Fibroblast of the conjunctiva (primary cell): ENCODE results near the gene KCNH8.
A peak's percentile ranks its signal among the peaks of the same experiment; 100 is the strongest.

Source experiments
- DNase-seq: peaks from one replicate; pipeline ENCODE4 v3.0.0-alpha.2; 2010; ENCODE audit warnings: low read depth

KCNH8 gene

DNA sequence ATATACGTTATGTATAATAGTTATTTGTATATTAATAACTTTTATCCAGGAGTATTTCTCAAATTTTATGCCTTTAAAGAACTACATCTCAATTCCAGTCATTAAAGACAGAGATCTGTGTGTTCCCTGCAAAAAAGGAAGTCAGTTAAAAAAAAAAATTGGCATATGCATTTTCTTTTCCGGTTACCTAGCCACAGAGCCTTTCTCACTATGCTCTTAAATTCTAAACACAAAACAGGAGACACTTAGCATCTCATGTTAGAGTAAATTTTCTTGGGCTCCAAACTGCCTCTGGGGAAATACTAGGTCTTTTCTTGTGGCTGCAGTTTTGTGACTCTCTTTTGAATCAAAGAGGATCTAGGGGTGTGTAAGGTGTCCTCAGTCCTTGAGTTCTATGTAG, 105.9 kb downstream of the KCNH8 start:
- no peak for DNase-seq

DNA sequence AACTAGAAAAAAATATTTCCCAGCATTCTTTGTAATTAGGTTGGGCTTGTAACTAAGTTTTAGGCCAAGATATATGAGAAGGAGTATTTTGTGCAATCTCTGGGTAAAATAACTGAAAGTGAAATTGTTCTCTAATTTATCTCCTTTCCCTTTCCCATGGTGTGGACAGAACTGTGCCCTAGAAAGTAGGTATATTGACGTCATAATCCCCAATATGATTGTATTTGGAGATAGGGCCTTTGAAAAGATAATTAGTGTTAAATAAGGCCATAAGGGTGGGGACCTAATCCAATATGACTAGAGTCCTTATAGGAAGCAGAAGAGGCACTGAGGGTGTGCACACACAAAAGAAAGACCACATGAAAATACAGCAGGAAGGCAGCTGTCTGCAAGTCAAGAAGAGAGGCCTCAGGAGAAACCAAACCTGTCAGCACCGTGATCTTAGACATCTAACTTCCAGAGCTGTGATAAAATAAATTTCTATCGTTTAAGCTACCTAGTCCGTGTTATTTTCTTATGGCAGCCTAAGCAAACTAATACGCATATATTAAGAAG, 106.6 kb downstream of the KCNH8 start:
- no peak for DNase-seq

DNA sequence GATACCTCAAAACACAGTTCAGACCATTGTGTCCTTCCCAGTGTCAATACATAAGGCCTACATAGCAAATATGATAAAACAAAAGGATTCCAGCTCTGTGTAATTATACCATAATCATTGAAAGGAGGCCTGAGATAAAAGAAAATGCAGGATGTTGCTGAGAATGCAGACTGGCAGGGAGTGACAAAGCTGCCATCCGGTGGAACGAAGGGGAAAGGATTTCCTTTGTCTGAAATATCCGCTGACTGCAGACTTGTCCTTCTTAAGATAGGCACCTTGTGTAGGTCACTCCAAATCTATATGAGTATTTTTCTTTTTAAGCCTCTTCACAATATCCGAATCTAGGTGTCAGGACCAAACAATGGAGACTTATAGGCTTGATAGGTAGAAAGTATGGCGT, 108.0 kb downstream of the KCNH8 start:
- DNase-seq = no peak

DNA sequence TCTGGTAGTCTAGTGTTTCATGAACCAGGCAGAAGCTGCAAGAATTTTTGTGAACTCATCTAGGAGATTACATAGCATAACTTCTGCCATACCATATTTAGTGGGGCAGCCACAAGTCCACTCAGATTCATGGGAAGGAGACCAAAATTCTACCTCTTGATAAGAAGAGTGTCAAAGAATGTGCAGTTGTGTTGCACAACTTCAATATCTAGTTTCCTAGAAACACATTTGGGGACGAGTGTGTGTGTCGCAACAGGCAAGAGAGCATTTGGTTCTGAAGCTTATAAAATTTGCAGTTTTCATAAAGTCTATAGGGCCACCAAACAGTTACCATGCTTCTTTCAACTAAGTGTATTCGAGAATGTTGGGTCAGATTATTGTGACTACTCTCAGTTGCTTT, 115.3 kb downstream of the KCNH8 start:
- DNase-seq = no peak

DNA sequence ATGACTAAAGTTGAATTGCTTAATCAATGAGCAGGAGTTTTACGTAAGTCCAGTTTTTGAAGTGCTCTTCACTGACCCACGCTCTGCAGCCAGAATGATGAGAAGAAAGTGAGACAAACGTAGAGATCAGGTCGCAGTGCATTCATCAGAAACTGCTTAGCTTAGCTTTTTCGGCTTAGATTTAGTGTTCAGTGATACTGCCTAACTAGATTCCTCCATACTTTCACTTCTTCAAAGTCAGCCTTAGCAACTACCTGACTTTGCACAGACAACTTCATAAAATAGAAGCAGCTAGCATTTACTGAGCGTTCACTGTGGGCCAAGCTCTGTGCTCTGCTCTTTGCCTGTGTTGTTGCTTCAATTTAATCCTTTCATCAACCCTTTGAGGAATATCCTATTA, 116.1 kb downstream of the KCNH8 start:
- DNase-seq = no peak

DNA sequence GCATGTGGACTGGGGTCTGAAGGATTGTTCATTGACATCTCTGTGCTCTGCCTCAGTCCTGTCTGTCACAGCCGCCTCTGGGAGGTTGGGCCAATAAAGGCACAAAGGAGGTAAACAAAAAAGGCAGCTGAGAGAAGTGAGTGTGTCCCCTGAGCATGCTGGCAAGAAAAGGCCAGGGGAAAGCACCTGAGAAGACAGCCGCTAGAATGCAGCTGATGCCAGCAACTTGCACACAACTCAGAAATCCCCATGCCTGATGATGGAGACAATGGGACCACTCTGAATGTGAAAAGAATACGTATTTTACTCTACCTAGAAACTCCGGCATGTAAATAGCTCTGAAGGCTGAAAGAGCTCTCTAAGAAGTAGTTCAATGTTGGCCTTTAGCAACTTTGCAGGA, 118.7 kb downstream of the KCNH8 start:
- no peak for DNase-seq

DNA sequence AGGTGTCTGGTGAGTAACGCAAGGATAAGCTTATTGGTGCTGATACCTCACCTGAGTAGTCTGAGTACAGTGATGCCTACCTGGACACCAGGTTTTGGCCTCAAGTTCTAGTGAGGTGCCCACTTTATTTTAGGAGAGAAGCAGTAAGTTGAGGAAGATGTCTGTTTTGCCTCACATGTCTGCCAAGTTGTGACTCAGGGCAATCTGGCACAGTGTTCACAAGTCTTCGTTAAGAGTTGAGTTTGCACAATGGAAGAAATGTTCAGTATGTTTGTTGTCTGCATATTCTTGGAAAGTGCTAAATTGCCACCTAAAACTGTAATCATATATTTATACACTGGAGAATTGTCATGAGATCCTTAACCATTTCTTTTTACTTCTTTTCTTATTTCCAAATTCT, 122.2 kb downstream of the KCNH8 start:
- DNase-seq = no peak

DNA sequence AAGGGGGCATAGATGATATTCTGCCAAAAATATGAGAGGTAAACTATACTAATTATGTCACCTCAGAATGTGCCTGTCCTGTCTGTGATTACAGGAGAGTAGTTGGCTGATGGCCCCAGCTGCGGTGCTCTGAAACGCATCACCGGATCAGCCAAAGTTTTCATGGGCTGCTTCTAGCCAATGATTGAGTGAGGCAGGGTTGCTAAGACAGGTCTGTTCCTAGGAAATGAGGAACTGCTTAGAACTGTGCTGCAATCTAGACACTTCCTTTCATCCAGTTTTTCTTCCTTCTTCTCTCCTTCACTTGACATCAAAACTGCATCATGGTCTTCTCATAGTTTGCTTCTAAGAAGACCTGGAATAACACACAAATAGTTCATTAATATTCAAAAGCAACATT, 124.0 kb downstream of the KCNH8 start:
- DNase-seq = no peak

DNA sequence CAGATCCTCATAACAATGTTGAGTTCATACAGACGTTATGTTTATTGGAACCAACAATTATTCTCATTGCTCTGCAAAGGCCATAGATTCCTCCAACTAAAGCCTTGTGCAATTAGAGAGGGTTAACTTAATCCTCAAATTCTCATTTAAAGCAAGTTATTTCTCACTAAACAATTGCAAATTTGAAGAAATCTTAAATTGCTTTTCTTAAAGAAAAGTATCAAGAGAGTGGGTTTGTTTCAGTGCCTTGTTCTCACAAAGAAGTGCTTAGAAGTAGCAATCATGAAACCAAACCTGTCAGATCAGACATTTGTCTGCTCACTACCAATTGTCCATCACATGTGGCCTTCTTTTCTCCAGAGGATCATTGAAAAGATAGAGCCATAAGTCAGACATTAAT, 124.8 kb downstream of the KCNH8 start:
- no peak for DNase-seq

DNA sequence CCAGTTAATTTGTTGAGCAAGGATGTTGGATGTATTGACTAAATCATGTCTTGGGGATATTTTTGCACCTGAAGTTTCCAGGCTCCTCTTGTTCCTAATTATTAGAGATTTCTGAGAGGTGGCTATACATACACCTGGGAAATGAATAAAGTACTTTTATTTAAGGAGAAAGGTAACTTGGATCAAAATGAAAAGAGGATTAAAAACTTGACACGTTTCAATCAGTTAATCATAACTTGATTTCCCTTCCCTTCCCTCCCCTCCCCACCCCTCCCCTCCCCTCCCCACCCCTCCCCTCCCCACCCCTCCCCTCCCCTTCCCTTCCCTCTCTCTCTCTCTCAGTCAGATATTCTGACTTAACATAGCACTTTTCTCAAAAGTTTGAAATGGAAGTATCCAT, 126.3 kb downstream of the KCNH8 start:
- DNase-seq = no peak

DNA sequence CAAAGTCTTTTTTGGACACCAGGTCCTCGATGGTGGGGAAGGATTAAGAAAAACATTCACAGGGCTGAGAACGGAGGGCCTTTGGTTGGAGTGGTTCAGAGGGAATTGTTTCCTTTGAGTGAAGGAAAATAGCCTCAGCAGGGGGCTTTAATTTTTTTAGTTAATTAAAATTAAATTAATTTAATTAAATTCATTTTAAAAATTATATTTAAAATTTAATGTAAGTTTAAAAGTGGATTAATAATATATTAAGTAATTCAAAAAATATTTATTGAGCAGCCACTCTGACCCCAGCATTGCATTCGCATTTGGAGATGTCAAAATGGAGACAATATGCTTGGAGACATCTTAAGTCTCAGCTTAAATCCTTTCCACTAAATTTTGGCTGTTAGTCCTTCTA, 136.7 kb downstream of the KCNH8 start:
- no peak for DNase-seq

DNA sequence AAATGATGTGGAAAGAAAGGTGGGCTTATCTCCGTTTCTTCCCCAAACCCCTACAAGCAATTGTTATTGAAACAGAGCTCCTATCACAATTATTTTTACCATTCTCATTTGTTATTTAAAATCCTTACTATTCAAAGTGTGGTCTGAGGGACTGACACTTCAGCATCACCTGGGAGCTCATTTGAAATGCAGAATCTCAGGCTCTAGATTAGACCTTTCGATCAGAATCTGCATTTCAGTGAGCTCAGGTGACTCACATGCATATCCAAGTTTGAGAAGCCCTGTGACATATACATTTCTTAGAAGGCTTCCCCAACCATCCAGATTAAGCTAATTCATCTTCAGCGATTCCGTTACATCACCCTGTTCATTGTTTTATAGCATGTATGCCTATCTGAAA, 145.0 kb downstream of the KCNH8 start:
- DNase-seq = no peak

DNA sequence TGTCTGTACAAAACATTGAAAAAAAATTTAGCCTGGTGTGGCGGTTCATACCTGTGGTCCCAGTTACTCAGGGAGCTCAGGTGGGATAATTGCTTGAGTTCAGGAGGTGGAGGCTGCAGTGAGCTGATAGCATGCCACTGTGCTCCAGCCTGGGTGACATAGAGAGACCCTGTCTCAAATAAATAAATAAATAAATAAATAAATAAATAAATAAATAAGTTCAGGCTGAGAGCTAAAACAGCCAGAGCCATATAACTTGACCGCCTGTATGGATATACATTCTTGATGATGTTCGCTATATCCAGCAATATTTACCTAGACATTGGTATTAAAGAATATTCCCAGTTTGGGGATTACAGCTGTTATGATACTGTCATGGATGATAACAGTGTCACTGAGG, 146.9 kb downstream of the KCNH8 start:
- DNase-seq = no peak

DNA sequence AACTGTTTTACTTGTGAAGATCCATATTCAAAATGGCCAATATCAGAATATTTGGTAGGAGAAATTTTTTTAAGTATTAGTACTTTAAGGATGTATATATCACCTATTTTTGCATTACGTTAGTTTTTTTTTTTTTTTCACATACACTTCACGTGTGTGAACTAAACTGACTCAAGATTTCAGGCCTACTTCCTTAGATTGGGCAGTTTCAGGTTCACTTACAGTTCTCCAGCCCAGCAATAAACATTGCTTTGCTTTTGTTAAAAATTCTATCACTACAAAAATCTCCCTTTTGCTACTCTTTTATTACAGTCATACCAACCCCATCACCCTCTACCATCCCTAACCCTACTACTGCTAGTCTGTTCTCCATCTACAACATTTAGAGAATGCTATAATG, 183.6 kb downstream of the KCNH8 start:
- DNase-seq = no peak

DNA sequence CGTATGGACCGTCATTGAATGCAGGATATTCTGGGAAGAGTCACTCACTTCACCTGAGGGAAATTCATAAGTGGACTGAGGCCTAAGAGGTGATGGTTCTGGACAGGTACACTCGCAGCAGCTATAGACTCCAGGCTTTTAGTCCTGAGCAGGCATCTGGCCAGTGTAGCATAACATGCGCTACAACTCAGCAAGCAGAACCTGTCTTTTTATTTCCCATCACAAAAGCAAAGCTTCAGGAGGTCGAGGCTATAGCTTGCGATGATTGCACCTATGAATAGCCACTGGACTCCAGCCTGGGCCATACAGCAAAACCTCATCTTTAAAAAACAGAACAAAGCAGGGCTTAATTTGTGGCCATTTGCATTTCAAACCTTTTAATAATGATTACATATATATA, 185.8 kb downstream of the KCNH8 start:
- DNase-seq = no peak

DNA sequence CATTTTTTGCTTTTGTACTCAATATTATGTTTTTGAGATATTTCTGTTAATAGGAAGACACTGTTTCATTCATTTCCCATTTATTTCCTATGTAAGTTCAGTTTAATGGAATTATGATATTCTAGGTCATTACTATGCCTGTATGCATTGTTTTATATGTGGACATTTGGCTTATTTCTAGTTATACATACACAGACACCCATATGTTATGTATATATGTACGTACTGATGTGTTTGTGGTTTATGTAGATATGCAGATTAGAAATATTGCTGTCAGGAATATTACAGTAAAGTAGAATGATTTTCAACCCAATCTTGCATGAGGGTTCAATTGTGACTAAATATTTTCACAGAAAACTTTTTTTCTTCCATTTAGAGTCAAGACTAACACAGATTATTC, 190.5 kb downstream of the KCNH8 start:
- DNase-seq = no peak

DNA sequence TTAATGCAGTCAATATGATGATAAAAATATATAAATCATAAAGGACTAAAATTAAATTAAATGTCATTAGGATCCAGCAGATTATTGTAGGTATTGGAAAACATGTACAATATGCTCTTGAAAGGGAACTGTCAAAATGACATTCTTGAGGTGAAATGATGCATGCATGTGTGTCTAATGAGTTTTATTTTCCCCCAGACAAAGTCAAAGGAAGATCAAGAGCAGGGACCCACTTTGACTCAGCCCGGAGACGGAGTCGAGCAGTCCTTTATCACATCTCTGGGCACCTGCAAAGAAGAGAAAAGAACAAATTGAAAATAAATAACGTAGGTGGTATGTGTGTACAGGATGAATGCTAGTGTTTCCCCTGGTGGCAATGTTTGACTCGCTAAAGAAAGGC, 194.1 kb downstream of the KCNH8 start:
- DNase-seq = no peak

DNA sequence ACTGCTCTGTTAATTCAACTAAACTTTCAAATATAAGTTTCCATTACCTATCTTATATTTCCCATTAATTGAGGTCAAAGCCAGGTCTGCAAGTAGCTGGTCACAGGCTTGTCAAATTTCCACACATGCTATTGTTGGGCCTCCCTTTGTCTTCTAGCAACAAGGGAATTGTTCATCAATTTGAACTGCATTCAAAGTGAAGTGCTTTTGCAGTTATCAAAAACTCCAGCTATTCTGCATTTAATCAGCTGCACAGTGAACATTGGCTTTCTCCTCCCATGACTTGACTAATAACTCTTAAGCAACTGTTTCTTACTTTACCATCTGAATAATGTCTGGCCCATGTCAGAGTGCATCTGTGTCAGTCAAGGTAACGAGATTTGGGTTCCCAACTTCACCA, 198.4 kb downstream of the KCNH8 start:
- no peak for DNase-seq

DNA sequence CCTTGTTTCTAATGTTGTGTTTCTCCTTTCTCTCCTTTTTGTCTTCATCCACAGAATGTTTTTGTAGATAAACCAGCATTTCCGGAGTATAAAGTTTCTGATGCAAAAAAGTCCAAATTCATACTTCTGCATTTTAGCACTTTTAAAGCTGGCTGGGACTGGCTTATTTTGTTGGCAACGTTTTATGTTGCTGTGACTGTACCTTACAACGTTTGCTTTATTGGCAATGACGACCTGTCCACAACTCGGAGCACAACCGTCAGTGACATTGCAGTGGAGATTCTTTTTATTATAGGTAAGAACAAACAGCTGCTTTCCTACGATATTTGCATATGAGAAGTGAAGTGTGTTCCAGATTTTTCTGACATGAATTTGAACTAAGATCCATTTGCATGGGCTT, 199.4 kb downstream of the KCNH8 start:
- DNase-seq = no peak

DNA sequence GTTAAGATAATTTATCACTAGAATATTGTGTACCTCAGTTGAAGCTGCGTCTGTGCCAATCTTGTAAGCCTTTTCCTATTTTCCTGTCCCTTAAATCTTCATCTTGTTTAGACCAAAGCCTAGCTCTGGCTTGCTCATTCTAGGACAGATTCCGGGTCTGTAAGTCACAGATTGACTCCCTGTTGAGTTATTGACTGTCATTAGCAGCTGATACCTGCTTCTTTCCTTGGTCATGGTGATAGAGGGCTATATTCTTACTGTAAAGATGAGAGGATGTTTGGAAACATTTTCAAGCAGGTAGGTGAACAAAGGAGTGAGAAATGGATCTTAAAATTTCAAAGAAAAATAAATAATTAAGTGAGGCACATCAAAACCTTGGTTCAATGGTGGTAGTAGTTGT, 200.2 kb downstream of the KCNH8 start:
- no peak for DNase-seq

DNA sequence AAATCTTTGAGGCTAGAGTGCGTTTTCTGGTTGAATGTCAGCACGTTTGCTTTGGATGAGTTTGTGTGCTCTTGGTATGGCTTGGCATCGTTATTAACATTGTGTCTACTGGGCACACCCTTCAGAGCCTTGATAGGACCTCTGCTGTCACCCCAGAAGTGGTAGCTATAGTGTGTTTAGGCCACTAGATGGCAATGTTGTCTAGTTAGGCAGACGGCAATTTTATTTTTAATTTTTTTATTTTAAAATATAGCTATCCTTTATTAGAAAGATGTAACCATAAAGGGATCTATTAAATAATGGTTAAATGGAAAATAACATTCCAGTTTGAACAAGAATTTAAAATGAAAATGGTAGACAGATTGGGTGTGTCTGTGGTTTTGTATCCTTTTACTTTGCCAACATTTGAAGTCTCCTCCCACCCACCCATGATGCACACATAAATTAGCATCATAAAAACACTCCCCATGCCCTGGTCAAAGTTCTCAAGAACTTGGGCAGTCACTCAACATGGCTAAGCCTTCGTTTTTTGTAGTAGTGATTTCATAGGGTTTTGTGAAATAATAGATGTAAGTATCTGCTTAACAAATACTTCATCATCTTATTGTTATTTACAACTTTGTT, 200.7 kb downstream of the KCNH8 start:
- peak; percentile 12 for DNase-seq

DNA sequence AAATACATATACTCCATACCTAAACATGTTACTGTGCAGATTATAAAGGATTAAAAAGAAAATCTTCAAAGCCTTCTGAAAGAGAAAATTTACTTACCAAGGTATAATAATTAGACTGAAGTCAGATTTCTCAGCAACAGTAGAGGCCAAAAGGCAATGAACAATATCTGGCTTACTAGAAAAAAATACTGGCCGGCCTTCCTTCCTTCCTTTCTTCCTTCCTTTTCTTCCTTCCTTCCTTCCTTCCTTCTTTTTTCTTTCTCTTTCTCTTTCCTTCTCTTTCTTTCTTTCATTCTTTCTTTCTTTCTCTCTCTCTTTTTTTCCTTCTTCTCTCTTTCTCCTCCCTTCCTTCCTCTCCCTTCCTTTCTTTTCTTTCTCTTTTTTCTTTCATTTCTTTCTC, 209.6 kb downstream of the KCNH8 start:
- DNase-seq = no peak

DNA sequence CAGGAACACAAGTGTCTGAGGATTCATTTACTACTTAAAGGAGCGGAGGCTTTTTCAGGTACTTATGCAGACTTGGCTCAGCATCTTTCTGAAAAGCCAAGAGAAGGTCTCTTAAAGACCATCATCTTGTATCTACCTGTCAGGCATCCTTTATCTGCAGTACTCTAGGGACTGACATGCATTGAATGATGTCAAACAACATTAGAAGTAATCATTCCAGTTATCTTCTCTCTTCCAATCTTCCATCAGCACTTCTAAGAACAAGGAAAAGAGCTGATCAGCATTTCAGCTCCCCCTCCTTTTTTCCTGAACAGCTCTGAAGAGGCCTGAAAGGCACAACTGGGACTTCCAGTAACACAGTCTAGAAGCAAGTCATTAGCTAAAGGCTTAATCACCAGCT, 214.8 kb downstream of the KCNH8 start:
- DNase-seq = no peak

DNA sequence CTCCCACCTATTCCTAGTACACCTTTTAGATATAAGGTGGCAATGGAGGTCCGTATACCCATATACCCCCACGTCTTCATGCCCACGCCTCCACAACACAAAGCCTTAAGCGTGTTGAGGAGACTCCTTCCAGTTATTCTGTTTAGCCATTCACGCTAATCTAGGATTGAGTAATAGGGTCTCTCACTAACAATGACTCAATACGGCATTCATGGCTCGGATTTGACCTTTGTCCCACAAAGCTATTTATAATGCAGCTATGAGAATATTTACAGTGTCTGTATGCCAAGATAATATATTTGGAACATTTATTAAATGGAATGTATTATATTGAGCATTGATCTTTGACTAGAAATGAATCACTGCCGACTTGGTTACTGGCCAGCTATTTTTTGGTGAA, 215.8 kb downstream of the KCNH8 start:
- no peak for DNase-seq

DNA sequence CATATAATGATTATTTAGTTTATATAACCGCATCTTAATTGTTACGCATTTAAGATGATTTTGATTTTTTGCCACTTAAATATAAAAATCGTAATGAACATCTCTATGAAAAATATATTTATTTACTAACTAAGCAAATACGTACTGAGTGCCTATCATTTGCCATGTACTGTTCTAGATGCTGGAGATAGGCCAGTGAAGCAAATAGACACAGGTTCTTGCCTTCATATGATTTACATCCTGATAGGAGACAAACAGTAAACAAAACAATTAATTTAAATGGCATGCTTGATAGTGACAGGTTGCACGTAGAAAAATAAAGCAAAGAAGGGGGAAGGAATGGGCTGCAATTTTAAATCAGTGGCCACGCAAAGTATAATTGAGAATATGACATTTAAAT, 217.2 kb downstream of the KCNH8 start:
- DNase-seq = no peak
